K562 (cell line): ENCODE results near the gene MED28. TPM values are rescaled to one million over a fixed set of nuclear protein-coding genes. Genes with fewer than 3 reads are reported as not detected.
A peak's percentile ranks its signal among the peaks of the same experiment; 100 is the strongest.

Experiments
- ATAC-seq: fragments of 200-7000 bp; cut with Tn5 transposase; 3 replicates; pipeline ENCODE4 v1.9.1; 2020; ENCODE audit warnings: moderate library complexity
- BruUV-seq: library from RNA; stranded (reverse); fragments of 400-500 nt; replicated peaks from 2 replicates; lab custom pipeline; 2021; lab: Mats Ljungman, UMichigan
- CTCF ChIA-PET: fragments of 300-600 bp; formaldehyde crosslinking; extraction: SDS; loops from one replicate; lab custom pipeline; 2021; ENCODE audit warnings: low intra/inter-chr PET ratio; lab: Yijun Ruan, JAX
- POLR2A ChIA-PET: fragments of 300-600, 350-650 bp; sonication (Branson Sonifier 250); formaldehyde crosslinking; extraction: SDS; loops from one replicate; lab custom pipeline; 2021; ENCODE audit warnings: antibody characterized with exemption, inconsistent platforms; lab: Yijun Ruan, JAX
- DNase-seq, 4 experiments: peaks; one replicate each; pipeline versions ENCODE4 v3.0.0 to v3.0.0-alpha.2; 2011 to 2018; ENCODE audit warnings: low spot score in 3 of 4, mixed read lengths in 3 of 4; ENCODE audit errors: extremely low read depth in 1 of 4
- FAIRE-seq: peaks from 2 replicates; lab custom pipeline; 2011; peaks lifted over from hg19 to GRCh38; lab: Jason Lieb, UNC
- H2AFZ ChIP-seq: 2 replicates; pipeline ENCODE4 v1.6.0; 2011; ENCODE audit warnings: low read depth, low read length, control low read depth, inconsistent platforms
- H3K27ac ChIP-seq: fragments of 200-600 bp; 3 replicates; pipeline ENCODE4 v1.8.0; 2011; ENCODE audit warnings: low read depth, mild to moderate bottlenecking, control low read depth, inconsistent platforms, low read length, moderate library complexity, mixed read lengths; ENCODE audit errors: extremely low read depth
- H3K27me3 ChIP-seq, 2 experiments: fragments of 300-600 bp in 1 of 2; 2 replicates in 1 of 2; 3 replicates in 1 of 2; pipeline versions ENCODE4 v1.6.0 to v1.8.0; 2011; ENCODE audit warnings: inconsistent platforms in 2 of 2, low read length in 2 of 2, mild to moderate bottlenecking in 1 of 2, mixed read lengths in 1 of 2, moderate library complexity in 1 of 2; ENCODE audit not compliant: control insufficient read depth in 2 of 2, insufficient read depth in 2 of 2
- H3K36me3 ChIP-seq: fragments of 300-600 bp; 3 replicates; pipeline ENCODE4 v1.8.0; 2011; ENCODE audit warnings: mild to moderate bottlenecking, low read length, inconsistent platforms; ENCODE audit not compliant: control insufficient read depth, insufficient read depth
- H3K4me1 ChIP-seq, 2 experiments: fragments of 200-600 bp in 1 of 2; replicated peaks in 1 of 2; 2 replicates in 1 of 2; 3 replicates in 1 of 2; pipeline versions ENCODE4 v1.5.1 to v1.8.0; 2011; ENCODE audit warnings: inconsistent platforms in 2 of 2, low read length in 2 of 2, mild to moderate bottlenecking in 1 of 2, mixed read lengths in 1 of 2, moderate library complexity in 1 of 2; ENCODE audit not compliant: control insufficient read depth in 2 of 2, insufficient read depth in 2 of 2
- H3K4me2 ChIP-seq: 2 replicates; pipeline ENCODE4 v1.6.1; 2011; ENCODE audit warnings: low read length, control low read depth, inconsistent platforms, mixed read lengths; ENCODE audit not compliant: insufficient read depth
- H3K4me3 ChIP-seq: fragments of 200-600 bp; sonication (generic), shearing (Covaris generic); 2 replicates; pipeline ENCODE4 v1.5.1; 2016; ENCODE audit warnings: control low read depth, inconsistent platforms
- H3K79me2 ChIP-seq: fragments of 200-600 bp; 3 replicates; pipeline ENCODE4 v1.8.0; 2011; ENCODE audit warnings: low read length, inconsistent platforms; ENCODE audit not compliant: control insufficient read depth, insufficient read depth
- H3K9ac ChIP-seq, 2 experiments: 2 replicates each; pipeline versions ENCODE4 v1.6.0 to v1.6.1; 2011; ENCODE audit warnings: low read depth in 2 of 2, low read length in 2 of 2, control low read depth in 1 of 2, inconsistent platforms in 1 of 2, mild to moderate bottlenecking in 1 of 2, mixed read lengths in 1 of 2; ENCODE audit not compliant: insufficient read depth in 1 of 2
- H3K9me1 ChIP-seq: one replicate; pipeline ENCODE4 v1.6.0; 2011; ENCODE audit warnings: inconsistent platforms, mild to moderate bottlenecking, low read length, moderate library complexity; ENCODE audit not compliant: control insufficient read depth, insufficient read depth
- H3K9me3 ChIP-seq: replicated peaks from 2 replicates; pipeline ENCODE4 v1.5.1; 2011; ENCODE audit warnings: low read depth, low read length, inconsistent platforms; ENCODE audit not compliant: control insufficient read depth, insufficient read depth
- H4K20me1 ChIP-seq: replicated peaks from 2 replicates; pipeline ENCODE4 v1.6.1; 2011; ENCODE audit warnings: low read length, inconsistent platforms, mixed read lengths; ENCODE audit not compliant: control insufficient read depth, insufficient read depth
- ARID2 ChIP-seq: fragments of 450-650 bp; IDR thresholded peaks from 2 replicates; pipeline ENCODE4 v1.6.1; 2017; ENCODE audit warnings: antibody characterized with exemption, mild to moderate bottlenecking
- CBFA2T2 ChIP-seq: fragments of 450-650 bp; conservative IDR thresholded peaks from 2 replicates; pipeline ENCODE4 v1.6.1; 2017; ENCODE audit warnings: mild to moderate bottlenecking
- E2F3 ChIP-seq: fragments of 250-450 bp; sonication (Bioruptor Pico); IDR thresholded peaks from 2 replicates; pipeline ENCODE4 v1.4.0; 2020; ENCODE audit warnings: mild to moderate bottlenecking
- HDAC6 ChIP-seq: IDR thresholded peaks from 2 replicates; pipeline ENCODE4 v1.6.1; 2012; ENCODE audit warnings: low read depth, mild to moderate bottlenecking, control low read depth, inconsistent platforms, low read length, moderate library complexity
- HMG20B ChIP-seq: fragments of 250-450 bp; sonication (Bioruptor Pico); IDR thresholded peaks from 2 replicates; pipeline ENCODE4 v1.5.0; 2021; ENCODE audit warnings: mild to moderate bottlenecking
- SMARCE1 ChIP-seq: fragments of 450-650 bp; IDR thresholded peaks from 2 replicates; pipeline ENCODE4 v1.7.1; 2016; ENCODE audit warnings: mild to moderate bottlenecking
- XRCC5 ChIP-seq: fragments of 200-400 bp; formaldehyde crosslinking; IDR thresholded peaks from 2 replicates; pipeline ENCODE4 v1.6.1; 2017; ENCODE audit warnings: low read depth, mild to moderate bottlenecking, low read length
- ZNF224 ChIP-seq: sonication (generic); formaldehyde crosslinking; IDR thresholded peaks from 2 replicates; pipeline ENCODE4 v1.8.0; 2022; ENCODE audit warnings: mild to moderate bottlenecking, missing genetic modification reagents
- ZNF3 ChIP-seq: fragments of 250-450 bp; sonication (Bioruptor Pico); IDR thresholded peaks from 2 replicates; pipeline ENCODE4 v1.5.0; 2021; ENCODE audit warnings: mild to moderate bottlenecking, moderate library complexity
- WGBS: fragments of 100-300 bp; shearing (Covaris generic); methylation state at CpG from one replicate; pipeline ENCODE4 v1.1.6; 2016; ENCODE audit warnings: low coverage, mixed read lengths; ENCODE audit not compliant: insufficient coverage; ENCODE audit errors: missing lambda C conversion rate; 5-methylcytosine and 5-hydroxymethylcytosine counted together
- in situ Hi-C: fragments of 300-500 bp; cut with MboI; formaldehyde crosslinking; loops from 4 replicates; pipeline ENCODE4 v1.15.0; 2018; ENCODE audit warnings: inconsistent platforms, mixed read lengths
- intact Hi-C: fragments of 100-400 bp; cut with micrococcal nuclease; formaldehyde crosslinking; loops from 2 replicates; pipeline ENCODE4 v1.14.2; 2022
- polyA plus RNA-seq, 8 experiments: library from polyadenylated mRNA; depleted of rRNA in 4 of 8; stranded (reverse) in 5 of 8; unstranded in 3 of 8; fragments of >200 nt; fragmentation: Nextera tagmentation in 2 of 8; fragmentation: Illumina TruSeq in 1 of 8; extraction: Ambion mirVana in 2 of 8; extraction: Trizol in 1 of 8; gene quantifications; 2 replicates each; pipeline versions ENCODE4 v1.2.1 to v1.2.3, GENCODE V29; 2011 to 2014; ENCODE audit warnings: inconsistent platforms in 1 of 8, missing spikeins in 1 of 8
- total RNA-seq, 7 experiments: library from RNA; depleted of rRNA in 6 of 7; stranded (reverse); fragments of >200 nt in 6 of 7; fragmentation: Illumina TruSeq in 2 of 7; extraction: Trizol in 2 of 7; gene quantifications; 2 replicates each; pipeline versions ENCODE4 v1.2.1 to v1.2.3, GENCODE V29; 2011 to 2021; ENCODE audit warnings: low replicate concordance in 1 of 7

Gene MED28
- total and polyA plus RNA-seq, 9 of the 15 experiments (the other 6 are each of a cell fraction or from before 2014, with no cell fraction given): 15.5 to 93.8 (median 50.5) TPM

DNA sequence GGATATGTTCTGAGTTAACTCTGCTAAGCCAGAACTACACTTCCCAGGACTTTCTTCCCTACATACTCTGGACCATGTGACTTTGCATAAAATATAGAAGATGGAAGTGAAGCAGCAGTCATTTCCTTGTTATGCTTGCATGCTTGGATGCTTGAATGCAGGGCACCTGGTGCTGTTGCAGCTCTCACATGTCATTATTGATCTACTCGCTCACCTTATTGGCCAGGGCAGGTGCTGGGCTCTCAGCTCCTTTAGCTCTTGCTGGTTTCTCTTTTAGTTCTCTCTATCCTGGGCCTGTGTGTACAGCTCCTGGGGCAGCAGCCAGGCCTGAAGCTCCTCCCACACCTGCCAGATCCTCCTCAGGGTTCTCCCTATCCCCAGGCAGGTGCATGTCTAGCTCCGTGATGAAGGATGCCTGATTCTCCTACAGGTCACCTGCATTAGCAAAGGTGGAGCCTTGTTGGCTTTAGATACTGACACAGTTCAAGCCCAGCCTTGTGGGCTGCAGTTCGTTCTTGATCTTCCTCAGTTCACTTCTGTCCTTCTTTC lies 53.3 kb downstream of the MED28 start:
- ATAC-seq: no peak
- no peak overlapping the region for H3K4me3 ChIP-seq
- CTCF ChIA-PET: no interaction called here
- H3K36me3 ChIP-seq: no peaks in the 10 kb centered on the region
- BruUV-seq: no TSS peak
- no peak for FAIRE-seq
- DNase-seq: peak in 1 of 4 experiments; percentile 12
- H3K9ac ChIP-seq: no peak overlapping the region
- POLR2A ChIA-PET: interaction anchor here (0.6 kb wide), 1 partner anchor 8 kb away, joined by 3 read pairs; no protein-coding TSS in a partner anchor
- H3K27ac ChIP-seq: no peak overlapping the region
- peak overlapping the region; percentile 49 for H2AFZ ChIP-seq
- H3K4me2 ChIP-seq: peak overlapping the region; percentile 7; the same call in 1 of the 2 replicates
- H3K9me3 ChIP-seq: no peaks in the 10 kb centered on the region
- no peaks in the 10 kb centered on the region for H3K9me1 ChIP-seq
- H4K20me1 ChIP-seq: no peaks in the 10 kb centered on the region
- no peak for TF ChIP-seq ZNF224
- no peak for TF ChIP-seq HMG20B (CRISPR knock-in tag)
- no peak for TF ChIP-seq ARID2
- no peak for TF ChIP-seq SMARCE1
- no peak for TF ChIP-seq E2F3
- TF ChIP-seq CBFA2T2: no peak
- TF ChIP-seq ZNF3: no peak
- TF ChIP-seq XRCC5: no peak
- TF ChIP-seq HDAC6: no peak
- in situ Hi-C loops: loop anchor here (25.0 kb wide), 1 partner anchor 920 kb away; no protein-coding TSS in a partner anchor
- peaks cover 0 to 29% of the 10 kb centered on the region in 2 experiments; a peak in 3 of 5 replicates for H3K4me1 ChIP-seq
- intact Hi-C loops: no loop called here
- 52% methylated on average over 3 of the region's 3 CpGs for WGBS
- 0 out of 5 replicates have a peak, but pooled peaks cover 0 to 1% of the 10 kb centered on the region in 2 experiments for H3K27me3 ChIP-seq
- H3K79me2 ChIP-seq: no peaks in the 10 kb centered on the region
